ENCODE results near the gene FAM43B.

Gene FAM43B

DNA sequence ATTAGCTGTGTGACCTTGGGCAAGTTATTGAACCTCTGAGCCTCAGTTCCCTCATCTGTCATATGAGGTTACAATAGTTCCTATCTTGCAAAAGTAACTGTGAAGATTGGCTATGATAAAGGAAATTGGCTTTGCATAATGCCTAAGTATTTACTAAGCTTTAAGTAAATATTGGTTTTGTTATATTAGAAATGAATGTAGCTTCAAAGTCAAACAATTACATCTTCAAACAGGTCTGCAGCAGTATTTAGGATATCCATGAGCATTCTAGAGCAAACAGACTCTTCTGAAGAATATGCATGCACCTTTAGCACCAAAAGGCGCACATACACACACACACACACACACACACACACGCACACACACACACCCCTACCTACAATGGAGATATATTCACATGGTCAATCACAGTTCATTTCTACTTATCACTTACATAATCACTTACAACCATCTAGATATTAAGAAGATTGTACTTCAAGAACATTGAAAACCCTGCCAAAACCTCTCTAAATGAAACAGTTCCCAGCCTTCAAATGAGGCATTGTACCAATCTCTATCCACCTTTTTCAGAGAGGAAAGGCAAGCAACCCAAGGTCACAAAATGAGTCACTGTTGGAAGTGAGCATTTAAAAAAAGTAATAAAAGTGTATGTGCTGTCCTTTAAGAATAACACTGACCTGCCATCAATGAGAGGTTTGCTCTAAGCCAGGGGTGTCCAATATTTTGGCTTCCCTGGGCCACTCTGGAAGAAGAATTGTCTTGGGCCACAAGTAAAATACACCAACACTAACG is 13.4 kb upstream of the FAM43B start:
- H3K9ac ChIP-seq (ENCODE audit: low read length): no peak overlapping the region
- no peak overlapping the region for H3K27ac ChIP-seq (ENCODE audit: low read length)
- TF ChIP-seq EZH2phosphoT487 (IDR thresholded peaks at IDR 0.05; ENCODE audit: low read depth): no peak
- TF ChIP-seq, protein P1, sequence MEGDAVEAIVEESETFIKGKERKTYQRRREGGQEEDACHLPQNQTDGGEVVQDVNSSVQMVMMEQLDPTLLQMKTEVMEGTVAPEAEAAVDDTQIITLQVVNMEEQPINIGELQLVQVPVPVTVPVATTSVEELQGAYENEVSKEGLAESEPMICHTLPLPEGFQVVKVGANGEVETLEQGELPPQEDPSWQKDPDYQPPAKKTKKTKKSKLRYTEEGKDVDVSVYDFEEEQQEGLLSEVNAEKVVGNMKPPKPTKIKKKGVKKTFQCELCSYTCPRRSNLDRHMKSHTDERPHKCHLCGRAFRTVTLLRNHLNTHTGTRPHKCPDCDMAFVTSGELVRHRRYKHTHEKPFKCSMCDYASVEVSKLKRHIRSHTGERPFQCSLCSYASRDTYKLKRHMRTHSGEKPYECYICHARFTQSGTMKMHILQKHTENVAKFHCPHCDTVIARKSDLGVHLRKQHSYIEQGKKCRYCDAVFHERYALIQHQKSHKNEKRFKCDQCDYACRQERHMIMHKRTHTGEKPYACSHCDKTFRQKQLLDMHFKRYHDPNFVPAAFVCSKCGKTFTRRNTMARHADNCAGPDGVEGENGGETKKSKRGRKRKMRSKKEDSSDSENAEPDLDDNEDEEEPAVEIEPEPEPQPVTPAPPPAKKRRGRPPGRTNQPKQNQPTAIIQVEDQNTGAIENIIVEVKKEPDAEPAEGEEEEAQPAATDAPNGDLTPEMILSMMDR (IDR thresholded peaks at IDR 0.05; ENCODE audit: low read depth, low read length): no peak
- no peaks in the 10 kb centered on the region for H3K9me3 ChIP-seq (ENCODE audit: insufficient read depth, low read length)
- H3K4me2 ChIP-seq (ENCODE audit: low read length): no peak overlapping the region
- H4K20me1 ChIP-seq (ENCODE audit: insufficient read depth, low read length): no peaks in the 10 kb centered on the region
- H3K36me3 ChIP-seq (replicated peaks; ENCODE audit: low read depth, low read length): no peaks in the 10 kb centered on the region
- no peak overlapping the region for H3K4me3 ChIP-seq (ENCODE audit: low read length)
- no peaks in the 10 kb centered on the region for H3K27me3 ChIP-seq (ENCODE audit: low read depth, low read length)
- no peaks in the 10 kb centered on the region for H3K79me2 ChIP-seq (ENCODE audit: low read length)
- H2AFZ ChIP-seq (ENCODE audit: low read depth, low read length): no peak overlapping the region
- H3K4me1 ChIP-seq (ENCODE audit: low read length): no peaks in the 10 kb centered on the region

DNA sequence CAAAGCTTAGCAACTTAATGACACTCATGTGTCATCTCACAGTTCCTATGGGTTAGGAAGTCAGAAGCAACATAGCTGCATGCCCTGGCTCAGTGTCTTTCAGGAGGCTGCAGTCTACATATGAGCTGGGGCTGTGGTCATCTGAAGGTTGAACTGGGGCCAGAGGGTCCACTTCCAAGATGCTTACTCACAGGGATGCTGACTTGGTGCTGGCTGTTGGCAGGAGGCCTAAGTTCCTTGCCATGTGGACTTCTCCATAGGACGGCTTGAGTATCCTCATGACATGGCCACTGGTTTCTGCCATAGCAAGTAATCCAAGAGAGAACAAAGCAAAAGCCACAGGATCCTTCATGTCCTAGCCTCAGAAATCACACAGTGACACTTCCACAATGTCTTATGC is 12.1 kb upstream of the FAM43B start:
- no peaks in the 10 kb centered on the region for H3K4me1 ChIP-seq (ENCODE audit: low read length)
- no peak for TF ChIP-seq EZH2phosphoT487 (IDR thresholded peaks at IDR 0.05; ENCODE audit: low read depth)
- TF ChIP-seq, protein P1 (IDR thresholded peaks at IDR 0.05; ENCODE audit: low read depth, low read length): no peak
- H3K27ac ChIP-seq (ENCODE audit: low read length): no peak overlapping the region
- no peaks in the 10 kb centered on the region for H4K20me1 ChIP-seq (ENCODE audit: insufficient read depth, low read length)
- 0 out of 2 replicates have a peak, but pooled peaks cover under 1% of the 10 kb centered on the region for H3K27me3 ChIP-seq (ENCODE audit: low read depth, low read length)
- no peaks in the 10 kb centered on the region for H3K9me3 ChIP-seq (ENCODE audit: insufficient read depth, low read length)
- H3K4me3 ChIP-seq (ENCODE audit: low read length): no peak overlapping the region
- no peak overlapping the region for H2AFZ ChIP-seq (ENCODE audit: low read depth, low read length)
- no peak overlapping the region for H3K4me2 ChIP-seq (ENCODE audit: low read length)
- H3K9ac ChIP-seq (ENCODE audit: low read length): no peak overlapping the region
- no peaks in the 10 kb centered on the region for H3K36me3 ChIP-seq (replicated peaks; ENCODE audit: low read depth, low read length)
- H3K79me2 ChIP-seq (ENCODE audit: low read length): no peaks in the 10 kb centered on the region

DNA sequence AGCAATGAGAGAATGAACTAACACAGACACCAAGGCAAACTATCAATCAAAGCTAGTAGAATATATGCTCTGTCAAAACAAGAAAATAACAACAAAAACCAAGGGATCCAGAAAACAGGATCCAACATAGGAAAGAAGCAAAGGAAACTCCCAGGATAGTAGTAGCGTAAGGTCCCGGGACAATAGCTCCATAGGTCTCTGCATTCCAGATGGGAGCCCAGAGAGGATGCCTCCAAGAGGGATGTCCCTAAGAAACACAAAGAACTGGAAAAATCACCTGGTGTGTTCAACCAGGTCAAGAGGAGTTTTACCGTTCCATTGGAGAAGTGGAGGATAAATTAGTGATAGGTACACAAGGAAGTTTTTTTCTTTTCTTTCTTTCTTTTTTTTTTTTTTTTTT is 5.7 kb upstream of the FAM43B start:
- TF ChIP-seq EZH2phosphoT487 (IDR thresholded peaks at IDR 0.05; ENCODE audit: low read depth): no peak
- TF ChIP-seq, protein P1 (IDR thresholded peaks at IDR 0.05; ENCODE audit: low read depth, low read length): no peak
- Histone ChIP-seq H2AFZ (ENCODE audit: low read depth, low read length) (no peak overlapping the region), H3K4me1 (ENCODE audit: low read length) (no peaks in the 10 kb centered on the region), H3K27ac (ENCODE audit: low read length) (no peak overlapping the region), H3K9me3 (ENCODE audit: insufficient read depth, low read length) (no peaks in the 10 kb centered on the region), H3K36me3 (replicated peaks; ENCODE audit: low read depth, low read length) (no peaks in the 10 kb centered on the region), H3K4me2 (ENCODE audit: low read length) (no peak overlapping the region), H3K9ac (ENCODE audit: low read length) (no peak overlapping the region), H4K20me1 (ENCODE audit: insufficient read depth, low read length) (no peaks in the 10 kb centered on the region), H3K27me3 (ENCODE audit: low read depth, low read length) (peaks cover 6% of the 10 kb centered on the region; the same call in 1 of the 2 replicates), H3K4me3 (ENCODE audit: low read length) (no peak overlapping the region), H3K79me2 (ENCODE audit: low read length) (no peaks in the 10 kb centered on the region)

DNA sequence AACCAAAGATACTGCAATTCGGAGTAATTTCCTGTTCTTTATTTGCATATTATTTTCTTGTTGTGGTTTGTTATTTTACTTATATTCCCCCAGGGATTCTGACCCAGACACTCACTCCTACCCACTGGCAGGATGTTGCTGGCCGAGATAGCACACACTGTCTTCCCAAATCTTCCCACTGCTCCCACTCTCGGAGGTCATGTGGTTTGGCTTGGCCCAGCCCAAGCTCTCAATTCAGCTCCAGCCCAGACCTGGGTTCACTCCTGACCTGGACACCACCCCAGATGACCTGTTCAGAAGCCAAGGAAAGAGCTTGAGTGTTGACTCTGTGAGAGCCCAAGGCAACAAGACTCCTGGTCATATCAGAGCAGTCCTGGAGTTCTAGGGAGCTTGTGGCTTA is 1.2 kb upstream of the FAM43B start:
- H3K4me1 ChIP-seq (ENCODE audit: low read length): no peaks in the 10 kb centered on the region
- H3K36me3 ChIP-seq (replicated peaks; ENCODE audit: low read depth, low read length): no peaks in the 10 kb centered on the region
- TF ChIP-seq, protein P1 (IDR thresholded peaks at IDR 0.05; ENCODE audit: low read depth, low read length): no peak
- no peak for TF ChIP-seq EZH2phosphoT487 (IDR thresholded peaks at IDR 0.05; ENCODE audit: low read depth)
- H3K4me3 ChIP-seq (ENCODE audit: low read length): no peak overlapping the region
- no peak overlapping the region for H2AFZ ChIP-seq (ENCODE audit: low read depth, low read length)
- H3K9ac ChIP-seq (ENCODE audit: low read length): no peak overlapping the region
- no peak overlapping the region for H3K27ac ChIP-seq (ENCODE audit: low read length)
- peaks cover 3% of the 10 kb centered on the region; the same call in 1 of the 2 replicates for H3K27me3 ChIP-seq (ENCODE audit: low read depth, low read length)
- H3K9me3 ChIP-seq (ENCODE audit: insufficient read depth, low read length): no peaks in the 10 kb centered on the region
- H3K79me2 ChIP-seq (ENCODE audit: low read length): no peaks in the 10 kb centered on the region
- no peaks in the 10 kb centered on the region for H4K20me1 ChIP-seq (ENCODE audit: insufficient read depth, low read length)
- no peak overlapping the region for H3K4me2 ChIP-seq (ENCODE audit: low read length)
